HG03571 (cell line): ENCODE results near the gene CD59.
"Not testable (repeated sequence)": the region's sequence is repeated elsewhere in the genome, so short reads cannot be mapped to it uniquely, and the experiment has no call there.

ENCODE experiments used
- ATAC-seq: cut with Tn5 transposase; IDR thresholded peaks from one replicate; pipeline ENCODE4 v1.9.1; 2021; ENCODE audit not compliant: unreplicated experiment

CD59 gene

GRCh38 chr11:33695051-33695566 lies 41.1 kb downstream of the CD59 start:
- ATAC-seq: no peak

GRCh38 chr11:33694346-33695050 lies 41.7 kb downstream of the CD59 start:
- no peak for ATAC-seq

- no peak for ATAC-seq
These were observed 43.7 kb downstream of the CD59 start for GRCh38 chr11:33692541-33692940.

- no peak for ATAC-seq
These were observed 44.2 kb downstream of the CD59 start for GRCh38 chr11:33692013-33692504.

- ATAC-seq: no peak
These were observed 45.0 kb downstream of the CD59 start for GRCh38 chr11:33691066-33691864.

- ATAC-seq: no peak
These were observed 45.7 kb downstream of the CD59 start for GRCh38 chr11:33690290-33691065.

- no peak for ATAC-seq
These were observed 46.7 kb downstream of the CD59 start for GRCh38 chr11:33689501-33689900.

- no peak for ATAC-seq
These were observed 47.1 kb downstream of the CD59 start for GRCh38 chr11:33689085-33689484.

GRCh38 chr11:33687733-33688479 lies 48.3 kb downstream of the CD59 start:
- ATAC-seq: no peak

GRCh38 chr11:33685082-33685481 lies 51.1 kb downstream of the CD59 start:
- no peak for ATAC-seq

GRCh38 chr11:33684003-33684706 lies 52.1 kb downstream of the CD59 start:
- ATAC-seq: no peak

GRCh38 chr11:33682446-33682845 lies 53.8 kb downstream of the CD59 start:
- no peak for ATAC-seq

GRCh38 chr11:33682019-33682418 lies 54.2 kb downstream of the CD59 start:
- ATAC-seq: no peak

- ATAC-seq: not testable (repeated sequence)
These were observed 57.6 kb downstream of the CD59 start for GRCh38 chr11:33678616-33679015.

- ATAC-seq: no peak
These were observed 62.0 kb downstream of the CD59 start for GRCh38 chr11:33674035-33674814.

GRCh38 chr11:33672273-33672672 lies 64.0 kb downstream of the CD59 start:
- no peak for ATAC-seq

- ATAC-seq: no peak
These were observed 65.8 kb downstream of the CD59 start for GRCh38 chr11:33670250-33671011.

- no peak for ATAC-seq
These were observed 66.5 kb downstream of the CD59 start for GRCh38 chr11:33669598-33670249.
